TTC549 (cell line): ENCODE results near the gene UBE2Q2.
A peak's percentile ranks its signal among the peaks of the same experiment; 100 is the strongest.
"Not testable (repeated sequence)": the region's sequence is repeated elsewhere in the genome, so short reads cannot be mapped to it uniquely, and the experiment has no call there.

Experiments
- FAIRE-seq: peaks from 2 replicates; lab custom pipeline; 2012; peaks lifted over from hg19 to GRCh38; lab: Jason Lieb, UNC

Gene UBE2Q2

DNA sequence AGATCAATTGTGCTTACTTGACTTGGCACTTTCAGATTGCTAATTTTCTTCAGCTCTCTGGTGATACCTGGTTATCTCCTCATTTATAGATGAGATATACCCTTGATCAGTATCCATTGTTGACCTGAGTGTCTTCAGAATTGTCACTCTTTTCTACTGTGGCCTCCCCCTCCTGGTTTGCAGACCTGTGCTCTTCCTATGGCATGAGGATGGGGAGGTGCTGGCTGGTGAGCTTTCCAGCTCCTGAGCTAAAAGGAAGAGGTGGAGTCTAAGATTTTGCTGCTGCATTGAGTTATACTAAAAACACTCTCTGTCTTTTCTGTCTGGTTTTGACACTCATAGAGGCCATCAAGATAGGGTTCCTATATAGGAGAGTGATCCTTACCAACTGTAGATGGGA, 23.7 kb downstream of the UBE2Q2 start:
- FAIRE-seq: no peak

DNA sequence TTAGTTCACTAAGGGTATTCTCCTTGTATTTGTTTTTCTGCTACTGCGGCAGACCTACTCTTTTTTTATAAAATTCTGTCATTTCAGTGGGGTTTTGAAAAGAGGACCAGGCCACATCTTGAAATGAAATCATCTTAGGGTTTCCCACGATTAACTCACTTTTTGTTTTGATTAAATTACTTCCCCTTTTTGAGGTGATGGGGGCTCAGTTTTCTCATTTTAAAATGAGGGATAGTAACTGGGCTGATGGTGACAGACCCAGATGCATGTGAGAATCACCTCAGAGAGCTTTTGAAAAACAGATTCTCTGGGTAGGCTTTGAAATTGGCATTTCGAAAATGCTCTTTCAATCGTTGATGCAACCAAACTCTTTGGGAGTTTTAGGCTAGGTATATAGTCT, 24.2 kb downstream of the UBE2Q2 start:
- no peak for FAIRE-seq

DNA sequence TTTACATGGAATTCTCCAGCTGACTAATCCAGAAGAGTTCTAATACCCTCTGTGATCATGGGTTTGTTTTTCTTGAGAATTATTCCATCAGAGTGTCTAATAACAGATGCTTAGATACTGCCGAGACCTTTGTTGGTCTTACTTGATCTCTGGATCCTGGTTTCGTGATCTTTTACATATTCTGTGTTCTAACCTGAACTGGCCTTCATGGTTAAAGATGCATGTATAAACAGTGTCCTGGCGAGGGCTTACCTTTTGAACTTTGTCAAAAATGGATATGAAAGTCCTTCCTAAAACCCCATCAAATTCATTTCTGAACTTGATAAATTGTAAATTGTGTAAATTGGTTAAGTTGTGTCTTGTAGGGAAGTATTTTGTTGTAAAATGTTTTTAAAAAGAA, 24.8 kb downstream of the UBE2Q2 start:
- no peak for FAIRE-seq

DNA sequence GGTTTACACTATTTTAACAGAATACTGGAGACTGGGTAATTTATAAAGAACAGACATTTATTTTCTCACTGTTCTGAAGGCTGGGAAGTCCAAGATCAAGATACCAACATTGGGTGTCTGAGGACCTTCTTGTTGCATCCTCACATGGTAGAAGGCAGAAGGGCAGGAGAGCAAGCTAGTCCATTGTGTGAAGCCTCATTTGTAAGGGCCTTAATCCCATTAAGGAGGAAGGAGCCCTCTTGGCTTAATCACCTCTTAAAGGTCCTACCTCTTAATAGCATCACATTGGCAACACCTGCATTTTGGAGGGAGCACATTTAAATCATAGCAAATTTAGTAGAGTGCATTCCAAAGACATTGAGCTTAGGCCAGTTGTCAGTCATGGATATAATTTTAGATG, 26.2 kb downstream of the UBE2Q2 start:
- no peak for FAIRE-seq

DNA sequence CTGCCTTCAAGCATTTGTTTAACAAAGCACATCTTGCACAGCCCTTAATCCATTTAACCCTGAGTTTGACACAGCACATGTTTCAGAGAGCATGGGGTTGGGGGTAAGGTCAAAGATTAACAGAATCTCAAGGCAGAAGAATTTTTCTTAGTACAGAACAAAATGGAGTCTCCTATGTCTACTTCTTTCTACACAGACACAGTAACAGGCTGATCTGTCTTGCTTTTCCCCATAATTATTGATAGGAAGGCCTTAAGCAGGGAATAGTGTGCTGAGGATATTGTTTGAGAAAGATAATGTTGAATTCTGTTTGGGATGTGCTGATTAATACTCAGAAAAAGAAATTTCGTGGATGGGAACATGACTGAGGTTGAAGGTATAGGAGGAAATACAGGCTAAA, 28.3 kb downstream of the UBE2Q2 start:
- not testable (repeated sequence) for FAIRE-seq

DNA sequence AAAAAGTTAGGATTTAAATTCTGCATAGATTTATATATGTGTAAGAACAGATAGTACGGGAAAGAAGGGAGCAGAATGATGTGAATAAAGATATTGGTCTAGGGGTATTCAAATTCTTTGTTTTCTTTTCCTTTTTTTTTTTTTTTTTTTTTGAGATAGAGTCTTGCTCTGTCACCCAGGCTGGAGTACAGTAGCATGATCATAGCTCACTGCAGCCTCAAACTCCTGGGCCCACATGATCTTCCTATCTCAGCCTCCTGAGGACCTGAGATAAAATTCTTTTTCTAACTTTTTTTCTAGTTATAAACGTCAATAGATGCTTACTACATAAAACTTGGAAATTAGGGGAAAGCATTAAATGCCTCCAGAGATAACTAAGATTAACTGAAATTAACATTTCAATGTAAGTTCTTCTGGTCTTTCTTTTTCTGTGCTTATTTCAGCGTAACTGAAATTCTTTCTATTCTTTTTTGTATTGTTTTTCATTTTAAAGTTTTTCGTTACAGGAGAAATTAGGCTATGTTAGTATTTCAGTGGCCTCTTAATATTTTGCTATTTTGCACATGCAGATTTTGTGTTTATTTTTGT, 29.2 kb downstream of the UBE2Q2 start:
- no peak for FAIRE-seq

DNA sequence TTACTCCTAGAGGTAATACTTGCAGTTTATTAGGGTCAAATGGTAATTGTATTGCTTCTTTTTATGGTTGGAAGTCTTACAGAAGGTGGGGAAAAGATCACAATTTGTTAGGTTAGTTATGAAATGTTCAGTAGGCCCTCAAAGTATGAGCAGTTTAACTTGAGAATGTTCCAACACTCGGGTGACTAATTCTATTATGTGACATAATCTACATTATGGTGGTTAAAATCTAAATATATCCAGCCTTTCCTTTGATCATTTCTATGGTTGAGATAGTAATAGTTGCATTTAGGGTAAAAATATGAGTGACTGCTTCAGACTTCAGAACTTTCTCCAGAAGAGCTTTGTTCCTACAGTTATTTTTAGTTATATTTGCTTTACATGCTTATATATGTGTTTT, 40.8 kb downstream of the UBE2Q2 start:
- FAIRE-seq: no peak

DNA sequence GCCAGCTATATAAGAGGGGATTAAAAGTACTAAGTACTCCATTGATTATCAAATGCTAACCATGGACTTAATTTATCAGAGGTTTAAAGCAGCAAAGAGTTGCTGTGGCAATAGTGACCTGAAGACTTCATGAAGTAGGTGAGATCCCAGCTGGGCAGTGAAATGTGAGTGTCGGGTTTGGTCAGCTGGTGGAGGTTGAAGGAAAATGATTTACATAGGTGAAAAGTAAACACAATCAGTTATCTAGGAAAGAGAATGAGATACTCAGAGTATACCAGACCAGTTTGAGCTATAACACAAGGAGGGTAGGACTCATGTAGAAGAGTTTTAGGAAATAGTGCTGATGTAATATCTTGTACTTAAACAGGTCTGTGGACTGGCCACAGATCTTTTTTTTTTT, 43.9 kb downstream of the UBE2Q2 start:
- no peak for FAIRE-seq

DNA sequence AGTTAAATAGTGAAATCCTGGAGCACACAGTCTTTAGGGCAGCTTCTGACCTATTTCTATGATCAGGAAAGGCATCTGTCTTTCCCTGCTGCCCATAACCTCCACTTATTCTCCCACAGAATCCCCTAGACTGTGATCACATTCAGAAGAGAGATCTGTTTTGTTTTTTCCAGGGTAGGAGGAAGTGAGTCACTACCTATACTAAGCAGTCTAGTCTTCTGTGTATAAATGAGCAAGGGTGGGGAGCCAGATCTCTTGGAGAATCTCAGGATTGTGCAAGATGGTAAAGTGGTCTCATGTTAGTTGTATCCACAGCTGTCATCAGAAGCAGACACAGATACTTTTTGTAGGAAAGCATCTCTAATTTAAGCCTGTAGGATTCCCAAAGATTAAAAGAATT, 48.6 kb downstream of the UBE2Q2 start:
- no peak for FAIRE-seq

DNA sequence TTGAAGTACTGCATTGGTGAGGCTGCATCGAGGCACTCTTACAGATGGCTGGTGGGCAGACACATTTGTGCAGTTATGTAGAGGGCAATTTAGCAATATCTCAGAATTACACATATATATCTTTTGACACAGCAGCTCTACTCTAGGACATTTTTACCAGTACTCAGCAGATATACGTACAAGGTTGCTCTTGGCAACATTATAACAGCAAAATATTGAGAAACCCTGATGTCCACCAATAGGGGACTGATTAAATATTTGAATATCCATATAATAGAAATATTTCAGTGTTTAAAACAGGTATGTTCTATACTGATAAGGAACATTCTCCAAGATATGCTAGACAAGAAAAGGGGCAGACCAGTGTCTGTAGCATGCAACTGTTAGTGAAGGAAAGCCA, 52.5 kb downstream of the UBE2Q2 start:
- FAIRE-seq: no peak

DNA sequence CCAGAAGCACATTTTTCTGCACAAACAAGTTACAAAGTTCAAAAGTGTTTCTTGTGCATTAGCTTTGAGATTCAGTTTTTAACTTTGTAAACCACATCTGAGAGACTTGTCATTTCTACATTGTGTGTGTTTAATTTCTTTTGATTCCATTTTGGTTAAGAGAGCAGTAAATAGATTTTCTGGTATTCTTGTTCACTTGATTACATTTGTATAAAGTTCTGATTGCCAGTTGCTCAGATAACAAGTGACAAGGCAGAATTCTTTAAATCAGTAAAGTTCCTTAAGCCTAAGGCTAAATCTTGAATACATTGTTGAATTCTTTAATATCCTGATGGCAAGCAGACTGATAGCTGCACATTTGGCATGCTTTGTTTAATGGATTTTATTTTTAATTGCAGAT, 57.3 kb downstream of the UBE2Q2 start:
- no peak for FAIRE-seq

DNA sequence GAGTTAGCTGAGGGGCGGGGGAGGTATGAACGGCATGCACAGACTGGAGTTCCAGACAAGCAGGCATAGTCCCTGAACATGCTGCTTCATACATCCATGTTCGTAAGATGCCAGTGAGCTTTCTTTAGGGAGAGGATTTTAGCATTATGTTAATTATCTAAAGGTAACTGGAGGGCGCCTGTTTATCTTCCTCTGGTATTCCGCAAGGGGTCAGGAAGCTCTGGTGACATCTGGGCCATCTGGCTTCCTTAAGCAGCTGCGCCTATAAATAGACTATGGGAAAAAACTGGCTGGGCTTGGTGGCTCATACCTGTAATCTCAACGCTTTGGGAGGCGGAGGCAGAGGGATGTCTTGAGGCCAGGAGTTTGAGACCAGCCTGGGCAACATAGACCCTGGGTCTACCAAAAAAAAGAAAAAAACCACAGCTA, 58.9 kb downstream of the UBE2Q2 start:
- FAIRE-seq: no peak

DNA sequence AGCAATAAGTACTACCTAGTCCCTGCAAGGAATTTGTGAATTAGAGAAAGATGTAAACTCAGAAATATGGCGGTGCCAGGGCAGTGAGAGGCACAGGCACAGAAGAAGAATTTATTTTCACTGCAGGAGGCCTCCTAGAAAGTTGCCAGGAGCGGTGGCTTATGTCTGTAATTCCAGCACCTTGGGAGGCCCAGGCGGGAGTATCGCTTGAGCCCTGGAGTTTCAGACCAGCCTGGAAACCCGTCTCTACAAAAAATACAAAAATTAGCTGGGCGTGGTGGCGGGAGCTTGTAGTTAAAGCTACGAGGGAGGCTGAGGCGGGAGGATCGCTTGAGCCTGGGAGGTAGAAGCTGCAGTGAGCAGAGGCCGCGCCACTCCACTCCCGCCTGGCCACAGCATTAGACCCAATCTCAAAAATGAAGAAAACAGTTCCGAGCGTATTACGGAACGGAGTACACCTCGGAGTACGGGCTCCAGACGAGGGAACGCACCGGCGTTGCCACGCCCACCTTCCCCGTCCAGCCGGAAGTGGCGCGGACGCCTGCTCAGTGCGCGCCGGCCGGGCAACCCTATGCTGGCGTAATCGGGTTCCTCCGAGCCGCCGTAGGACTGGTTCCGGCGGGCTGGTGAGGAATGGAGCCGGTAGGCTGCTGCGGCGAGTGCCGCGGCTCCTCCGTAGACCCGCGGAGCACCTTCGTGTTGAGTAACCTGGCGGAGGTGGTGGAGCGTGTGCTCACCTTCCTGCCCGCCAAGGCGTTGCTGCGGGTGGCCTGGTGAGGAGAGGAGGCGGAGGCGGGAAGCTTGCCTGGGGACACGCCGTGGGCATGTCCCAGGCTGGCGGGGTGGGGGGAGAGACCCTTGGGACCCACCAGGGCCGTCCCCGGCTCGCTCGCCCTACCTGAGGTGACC, 60.3 kb downstream of the UBE2Q2 start, which contains the start of gene FBXO22:
TSS of gene FBXO22 (plus strand) at position 548 of the 909 bp plus-strand sequence. CDS start at position 634, 86 bp downstream.
- no peak for FAIRE-seq

DNA sequence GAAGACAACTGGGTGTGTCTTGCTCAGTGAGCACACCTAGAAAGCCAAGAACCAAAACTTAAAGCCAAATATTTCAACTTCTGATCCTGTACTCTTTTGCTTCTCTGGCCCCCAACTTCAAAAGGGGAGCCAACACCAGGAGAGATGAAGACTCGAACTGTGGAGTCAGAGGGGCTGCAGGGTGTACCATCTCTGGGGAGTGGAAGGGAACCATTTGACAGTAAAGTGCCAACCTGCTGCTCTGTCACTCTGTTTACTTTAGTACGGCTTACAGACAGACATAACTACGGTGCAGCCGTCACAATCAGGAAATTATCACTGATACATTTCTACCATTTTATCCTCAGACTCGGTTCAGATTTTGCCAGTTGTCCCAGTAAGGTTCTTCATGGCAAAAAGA, 62.0 kb downstream of the UBE2Q2 start:
- no peak for FAIRE-seq

DNA sequence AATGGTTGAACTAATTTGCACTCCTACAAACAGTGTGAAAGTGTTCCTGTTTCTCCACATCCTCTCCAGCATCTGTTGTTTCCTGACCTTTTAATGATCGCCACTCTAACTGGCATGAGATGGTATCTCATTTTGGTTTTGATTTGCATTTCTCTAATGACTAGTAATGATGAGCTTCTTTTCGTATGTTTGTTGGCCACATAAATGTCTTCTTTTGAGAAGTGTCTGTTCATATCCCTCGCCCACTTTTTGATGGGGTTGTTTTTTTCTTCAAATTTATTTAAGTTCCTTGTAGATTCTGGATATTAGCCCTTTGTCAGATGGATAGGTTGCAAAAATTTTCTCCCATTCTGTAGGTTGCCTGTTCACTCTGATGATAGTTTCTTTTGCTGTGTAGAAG, 67.1 kb downstream of the UBE2Q2 start:
- not testable (repeated sequence) for FAIRE-seq

DNA sequence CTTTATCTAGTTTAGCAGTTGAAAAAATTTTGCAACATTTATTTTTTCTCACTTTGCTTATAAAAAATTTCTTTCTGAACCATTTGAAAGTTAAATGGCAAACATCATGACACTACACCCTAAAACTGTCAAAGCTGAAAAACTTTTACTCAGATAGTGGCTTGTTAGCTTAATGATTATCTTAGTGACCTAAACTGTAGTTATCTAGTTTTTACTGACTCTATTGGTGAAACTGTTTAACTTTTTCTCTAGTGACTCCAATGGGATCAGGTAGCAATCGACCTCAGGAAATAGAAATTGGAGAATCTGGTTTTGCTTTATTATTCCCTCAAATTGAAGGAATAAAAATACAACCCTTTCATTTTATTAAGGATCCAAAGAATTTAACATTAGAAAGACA, 73.7 kb downstream of the UBE2Q2 start:
- FAIRE-seq: no peak

DNA sequence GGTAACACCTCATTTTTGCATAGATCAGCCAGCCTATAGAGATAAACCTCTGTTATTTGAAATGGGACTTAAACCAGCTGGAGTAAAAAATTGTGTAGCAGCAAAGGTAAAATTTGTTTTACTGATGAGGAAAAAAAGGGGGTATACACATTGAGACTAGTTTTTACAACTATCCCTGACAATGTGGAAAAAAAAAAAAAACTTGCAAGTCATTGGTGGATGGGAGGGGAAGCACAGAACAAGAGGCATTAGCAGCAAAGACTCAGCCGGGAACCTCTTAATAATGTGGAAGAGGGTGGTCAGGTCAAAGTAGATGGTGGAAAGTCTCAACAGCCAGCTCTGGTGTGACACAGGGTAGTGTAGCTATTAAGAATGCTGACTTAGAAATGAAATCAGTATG, 74.9 kb downstream of the UBE2Q2 start:
- FAIRE-seq: no peak

DNA sequence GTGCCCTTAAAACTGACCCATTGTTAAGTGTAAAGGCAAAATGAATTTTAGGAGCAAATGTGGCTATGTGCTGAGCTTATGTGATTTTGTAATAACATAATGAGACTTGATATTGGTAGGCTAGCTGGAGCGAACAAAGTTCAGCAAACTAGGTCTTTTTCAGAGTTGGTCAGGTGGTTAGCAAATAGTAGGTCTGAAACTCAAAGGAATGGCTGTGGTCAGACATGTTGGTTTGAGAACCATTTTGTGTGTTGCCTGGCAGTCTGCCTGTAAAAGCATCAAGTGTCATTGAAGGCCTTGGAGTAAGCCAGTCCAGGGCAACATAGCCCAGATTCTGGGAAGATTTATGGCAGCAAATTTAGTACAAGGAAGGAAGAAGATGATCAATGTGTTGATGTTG, 76.8 kb downstream of the UBE2Q2 start:
- FAIRE-seq: no peak

DNA sequence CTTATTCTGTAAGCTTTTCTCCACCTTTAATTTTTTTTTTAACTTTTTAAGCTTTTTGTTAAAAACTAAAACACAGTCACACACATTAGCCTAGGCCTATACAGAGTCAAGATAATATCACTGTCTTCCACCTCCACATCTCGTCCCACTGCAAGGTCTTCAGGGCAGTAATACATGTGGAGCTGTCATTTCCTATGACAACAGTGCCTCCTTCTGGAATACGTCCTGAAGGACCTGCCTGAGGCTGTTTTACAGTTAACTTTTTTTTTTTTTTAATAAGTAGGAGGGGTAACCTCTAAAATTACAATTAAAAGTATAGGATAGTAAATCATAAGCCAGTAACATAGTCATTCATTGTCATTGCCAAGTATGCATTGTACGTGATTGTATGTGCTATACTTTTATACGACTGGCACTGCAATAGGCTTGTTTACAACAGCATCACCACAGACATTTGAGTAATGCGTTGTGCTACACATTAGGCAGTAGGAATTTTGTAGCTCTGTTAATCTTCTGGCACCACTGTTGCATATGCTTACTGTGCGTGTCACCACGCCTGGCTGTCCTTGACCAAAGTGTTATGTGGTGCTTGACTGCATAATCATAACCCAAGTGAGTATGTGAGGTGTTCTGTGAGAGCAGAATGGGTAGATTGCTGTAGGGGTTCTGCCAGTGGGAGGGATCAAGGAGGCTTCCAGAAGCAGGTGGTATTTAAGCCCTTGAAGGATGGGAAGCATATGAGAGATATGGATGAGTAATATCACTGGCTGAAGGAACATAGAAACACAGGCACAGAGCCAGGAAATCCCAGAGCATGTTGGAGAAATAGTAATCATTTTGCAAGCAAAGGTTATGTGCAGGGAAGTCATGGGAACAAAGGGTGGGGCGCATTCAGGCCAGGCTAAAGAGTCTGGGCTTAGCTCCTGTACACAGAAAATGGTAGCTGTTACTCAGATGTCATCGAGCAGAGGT, 78.8 kb downstream of the UBE2Q2 start:
- FAIRE-seq: peak; percentile 7

DNA sequence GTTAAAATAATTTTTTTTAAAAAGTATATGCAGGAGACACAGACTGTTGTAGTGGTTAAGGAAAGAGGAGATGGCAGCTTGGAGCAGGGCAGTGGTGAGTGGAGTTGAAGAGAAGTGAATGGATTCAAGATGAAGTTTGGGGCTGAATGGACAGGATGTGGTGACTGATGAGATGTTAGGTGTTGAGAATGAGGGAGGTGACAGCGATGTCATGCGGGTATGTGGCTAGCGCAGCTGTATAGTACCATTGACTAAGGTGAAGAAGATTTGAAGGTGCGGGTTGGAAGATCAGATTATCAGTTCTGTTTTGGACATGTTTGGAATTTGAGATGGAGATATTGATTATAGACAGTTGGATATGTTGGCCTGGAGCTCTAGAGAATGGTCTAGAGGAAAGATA, 80.5 kb downstream of the UBE2Q2 start:
- FAIRE-seq: no peak

DNA sequence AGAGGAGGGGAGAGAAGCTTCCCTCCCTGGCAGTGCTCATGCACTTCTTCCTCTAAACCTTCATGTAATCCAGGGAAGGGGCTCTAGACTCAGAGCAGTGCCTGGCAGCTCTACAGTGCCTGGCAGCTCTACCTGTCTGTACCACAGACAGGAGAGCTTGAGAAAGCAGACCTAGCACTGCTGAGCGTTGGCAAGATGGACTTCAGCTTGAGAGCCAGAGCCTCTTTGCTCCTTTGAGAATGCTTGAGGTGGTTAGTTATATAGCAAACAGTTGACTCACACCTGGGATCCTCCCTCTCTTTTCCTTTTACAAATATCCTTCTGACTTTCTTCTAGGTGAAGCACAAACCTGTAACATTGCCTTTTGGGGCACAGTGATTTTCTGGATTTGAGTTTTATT, 81.3 kb downstream of the UBE2Q2 start:
- FAIRE-seq: no peak

DNA sequence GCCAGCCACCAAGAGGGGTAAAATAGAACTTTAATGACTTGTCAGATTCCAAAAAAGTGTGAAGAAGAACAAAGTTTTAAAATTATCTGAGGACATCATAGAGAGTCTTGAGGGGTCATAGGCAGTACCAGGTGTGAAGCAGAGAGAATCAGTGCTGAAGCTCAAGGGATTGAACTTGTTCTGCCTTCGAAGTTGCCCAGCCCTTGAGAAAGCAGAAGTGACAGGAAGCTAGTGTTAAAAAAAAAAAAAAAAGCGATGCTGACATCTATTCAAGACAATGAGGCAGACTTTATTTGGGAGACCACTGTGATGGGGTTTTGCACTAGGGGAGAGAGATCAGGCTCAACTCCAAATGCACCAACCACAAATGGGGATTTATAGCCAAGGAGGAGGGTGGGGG, 82.2 kb downstream of the UBE2Q2 start:
- FAIRE-seq: no peak

DNA sequence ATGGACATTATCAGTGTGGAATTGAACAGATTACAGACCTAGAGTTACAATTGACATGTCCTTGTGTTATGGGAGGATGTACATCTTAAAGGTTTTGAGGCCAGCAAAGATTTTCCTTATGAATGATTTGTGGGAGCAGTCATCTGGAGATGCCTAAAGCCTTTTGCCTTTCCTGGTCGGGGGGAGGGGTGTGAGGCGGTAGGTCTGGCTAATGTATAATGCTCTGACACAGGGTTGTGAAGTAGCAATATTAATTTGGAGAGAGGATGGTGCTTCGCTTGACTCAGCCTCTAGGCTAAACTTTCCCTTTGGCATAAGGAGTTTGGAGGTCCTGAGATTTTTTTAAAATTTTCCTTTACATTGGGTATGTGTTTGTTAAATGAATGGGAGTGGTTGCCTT, 83.7 kb downstream of the UBE2Q2 start:
- no peak for FAIRE-seq
